ENCODE results near the gene TBC1D22A. TPM values are rescaled to one million over a fixed set of nuclear protein-coding genes. Genes with fewer than 3 reads are reported as not detected.

Gene TBC1D22A
- total RNA-seq, 1 donor from 2014 or later = 28.9 TPM

- Mint-ChIP-seq H3K4me1 (ENCODE audit: unreplicated experiment) (peaks cover 4% of the 10 kb centered on the region), H3K36me3 (ENCODE audit: unreplicated experiment) (peaks cover 8% of the 10 kb centered on the region), H3K27me3 (ENCODE audit: unreplicated experiment) (no peaks in the 10 kb centered on the region), H3K4me3 (ENCODE audit: unreplicated experiment) (no peak overlapping the region), H3K9me3 (ENCODE audit: unreplicated experiment) (no peaks in the 10 kb centered on the region), H3K27ac (ENCODE audit: unreplicated experiment) (peak overlapping the region; percentile 0)
- DNase-seq (ENCODE audit: extremely low spot score, unreplicated experiment) = no peak
- TF ChIP-seq CTCF (IDR thresholded peaks at IDR 0.05) = no peak
Observed at GRCh38 chr22:46942799-46943785, 180.6 kb downstream of the TBC1D22A start.

GRCh38 chr22:46945481-46945880 is 183.0 kb downstream of the TBC1D22A start:
- Mint-ChIP-seq H3K27ac (ENCODE audit: unreplicated experiment) (no peak overlapping the region), H3K36me3 (ENCODE audit: unreplicated experiment) (peaks cover 11% of the 10 kb centered on the region), H3K9me3 (ENCODE audit: unreplicated experiment) (no peaks in the 10 kb centered on the region)

GRCh38 chr22:46946383-46946962 is 184.0 kb downstream of the TBC1D22A start:
- H3K36me3 Mint-ChIP-seq (ENCODE audit: unreplicated experiment) = peaks cover 11% of the 10 kb centered on the region
- no peak for TF ChIP-seq CTCF (IDR thresholded peaks at IDR 0.05)
- H3K27ac Mint-ChIP-seq (ENCODE audit: unreplicated experiment) = no peak overlapping the region
- H3K27me3 Mint-ChIP-seq (ENCODE audit: unreplicated experiment) = no peaks in the 10 kb centered on the region
- no peak overlapping the region for H3K4me3 Mint-ChIP-seq (ENCODE audit: unreplicated experiment)
- H3K9me3 Mint-ChIP-seq (ENCODE audit: unreplicated experiment) = no peaks in the 10 kb centered on the region
- DNase-seq (ENCODE audit: extremely low spot score, unreplicated experiment) = peak; percentile 64
- H3K4me1 Mint-ChIP-seq (ENCODE audit: unreplicated experiment) = peaks cover 4% of the 10 kb centered on the region

More at GRCh38 chr22:46945481-46945880, 183.0 kb downstream of the TBC1D22A start:
- no peak overlapping the region for H3K4me3 Mint-ChIP-seq (ENCODE audit: unreplicated experiment)
- no peaks in the 10 kb centered on the region for H3K27me3 Mint-ChIP-seq (ENCODE audit: unreplicated experiment)
- peaks cover 4% of the 10 kb centered on the region for H3K4me1 Mint-ChIP-seq (ENCODE audit: unreplicated experiment)
- DNase-seq (ENCODE audit: extremely low spot score, unreplicated experiment) = no peak
- no peak for TF ChIP-seq CTCF (IDR thresholded peaks at IDR 0.05)

GRCh38 chr22:46947516-46948257 is 185.2 kb downstream of the TBC1D22A start:
- Mint-ChIP-seq H3K27me3 (ENCODE audit: unreplicated experiment) (no peaks in the 10 kb centered on the region), H3K4me3 (ENCODE audit: unreplicated experiment) (no peak overlapping the region), H3K4me1 (ENCODE audit: unreplicated experiment) (peaks cover under 1% of the 10 kb centered on the region), H3K36me3 (ENCODE audit: unreplicated experiment) (peaks cover 11% of the 10 kb centered on the region), H3K9me3 (ENCODE audit: unreplicated experiment) (no peaks in the 10 kb centered on the region), H3K27ac (ENCODE audit: unreplicated experiment) (no peak overlapping the region)
- no peak for TF ChIP-seq CTCF (IDR thresholded peaks at IDR 0.05)
- DNase-seq (ENCODE audit: extremely low spot score, unreplicated experiment) = peak; percentile 49

Measured in osteocyte (in vitro differentiated cells).